Amniotic stem cell (primary cell): ENCODE measurements around the gene PHLDB2.

Source experiments
- DNase-seq: peaks from one replicate; lab custom pipeline; 2025; lab: John Stamatoyannopoulos, UW

The PHLDB2 gene

DNA sequence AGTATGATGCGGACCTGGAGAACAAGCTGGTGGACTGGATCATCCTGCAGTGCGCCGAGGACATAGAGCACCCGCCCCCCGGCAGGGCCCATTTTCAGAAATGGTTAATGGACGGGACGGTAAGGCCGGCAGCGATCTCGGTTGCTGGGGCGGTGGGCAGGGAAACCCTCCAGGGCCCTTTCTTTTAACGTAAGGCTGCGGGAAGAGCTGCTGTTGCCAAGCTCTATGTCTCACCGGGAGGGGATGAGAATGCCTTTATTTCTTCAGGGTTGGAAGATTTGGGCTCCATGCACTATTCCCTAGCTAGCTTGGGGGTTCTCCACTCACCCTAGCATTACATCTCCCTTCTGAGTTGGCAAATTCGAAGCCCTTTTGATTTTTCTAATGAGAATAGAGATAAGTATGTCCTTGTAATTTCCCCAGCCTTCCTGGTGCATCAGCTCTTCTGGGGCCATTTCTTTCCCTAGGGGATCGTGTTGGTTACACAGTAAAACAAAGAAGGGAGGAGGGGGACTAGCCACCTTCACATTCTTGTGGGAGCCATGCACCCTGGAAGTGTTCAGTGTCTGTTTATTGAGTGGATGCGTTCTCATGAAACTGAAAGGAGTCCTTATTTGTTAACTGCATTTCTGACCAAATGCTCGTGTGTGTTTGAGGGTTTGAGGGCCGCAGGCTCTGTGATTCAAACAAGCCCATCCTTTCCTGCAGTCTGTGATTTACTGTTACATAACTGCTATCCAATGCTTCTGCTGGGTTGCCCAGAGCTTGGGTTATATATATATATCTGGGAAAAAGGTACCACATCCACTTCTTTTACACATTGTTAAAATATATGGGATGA is 140.6 kb downstream of the PHLDB2 start:
- DNase-seq = no peak

DNA sequence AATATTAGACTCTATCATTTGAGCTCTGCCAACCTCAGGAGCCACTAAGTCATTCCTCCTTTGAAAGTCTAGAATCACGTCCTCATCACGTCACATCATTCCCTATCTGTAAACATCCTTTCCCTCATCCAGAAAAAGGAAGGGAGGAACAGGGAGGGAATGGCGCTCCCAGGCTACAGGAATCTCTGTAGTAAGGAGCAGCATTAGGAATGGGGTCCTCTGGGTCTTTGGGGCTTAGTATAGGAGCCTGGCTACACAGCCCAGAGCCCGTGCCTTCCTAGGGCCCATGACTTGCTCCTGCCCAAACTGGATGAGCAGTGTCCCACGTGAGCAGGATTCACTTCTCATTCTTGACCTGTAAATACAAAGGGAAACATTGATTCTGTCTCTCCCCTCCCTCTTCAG is 141.3 kb downstream of the PHLDB2 start:
- no peak for DNase-seq

DNA sequence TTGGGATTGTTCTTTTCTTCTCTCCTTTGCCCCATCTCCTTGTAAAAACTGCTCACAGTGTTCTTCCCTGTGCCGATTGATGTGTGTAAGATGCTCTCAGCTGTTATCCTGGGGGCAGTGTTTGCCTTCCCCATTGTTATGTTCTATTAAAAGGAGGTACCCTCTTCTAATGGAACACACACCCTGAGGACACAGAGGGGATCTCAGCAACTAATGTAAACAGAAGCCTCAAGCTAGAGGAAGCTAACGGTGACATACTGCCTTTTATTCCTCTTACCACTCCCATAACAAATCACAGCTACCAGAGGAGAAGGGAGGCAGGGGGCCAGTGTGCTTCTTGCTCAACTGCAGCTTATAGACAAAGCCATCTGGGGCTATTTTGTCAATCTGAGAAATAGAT is 141.9 kb downstream of the PHLDB2 start:
- no peak for DNase-seq

DNA sequence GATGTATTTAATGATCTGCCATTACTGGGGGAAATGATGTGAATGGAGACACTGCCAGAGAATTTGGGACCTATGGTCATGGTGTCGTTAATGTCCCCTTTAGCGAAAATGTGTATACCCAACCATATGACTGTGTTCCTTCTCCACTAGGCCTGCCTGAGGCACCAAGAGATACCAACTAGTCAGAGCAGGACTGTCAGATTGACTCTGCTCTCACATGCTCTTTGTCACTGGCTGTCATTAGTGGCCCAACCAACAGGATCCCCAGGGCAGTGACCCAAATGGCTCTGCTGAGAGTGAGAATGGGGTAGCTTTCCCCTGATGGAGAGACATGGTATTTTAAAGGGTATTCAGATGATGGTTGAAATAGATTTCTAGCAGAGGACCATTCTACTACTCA is 142.5 kb downstream of the PHLDB2 start:
- no peak for DNase-seq

DNA sequence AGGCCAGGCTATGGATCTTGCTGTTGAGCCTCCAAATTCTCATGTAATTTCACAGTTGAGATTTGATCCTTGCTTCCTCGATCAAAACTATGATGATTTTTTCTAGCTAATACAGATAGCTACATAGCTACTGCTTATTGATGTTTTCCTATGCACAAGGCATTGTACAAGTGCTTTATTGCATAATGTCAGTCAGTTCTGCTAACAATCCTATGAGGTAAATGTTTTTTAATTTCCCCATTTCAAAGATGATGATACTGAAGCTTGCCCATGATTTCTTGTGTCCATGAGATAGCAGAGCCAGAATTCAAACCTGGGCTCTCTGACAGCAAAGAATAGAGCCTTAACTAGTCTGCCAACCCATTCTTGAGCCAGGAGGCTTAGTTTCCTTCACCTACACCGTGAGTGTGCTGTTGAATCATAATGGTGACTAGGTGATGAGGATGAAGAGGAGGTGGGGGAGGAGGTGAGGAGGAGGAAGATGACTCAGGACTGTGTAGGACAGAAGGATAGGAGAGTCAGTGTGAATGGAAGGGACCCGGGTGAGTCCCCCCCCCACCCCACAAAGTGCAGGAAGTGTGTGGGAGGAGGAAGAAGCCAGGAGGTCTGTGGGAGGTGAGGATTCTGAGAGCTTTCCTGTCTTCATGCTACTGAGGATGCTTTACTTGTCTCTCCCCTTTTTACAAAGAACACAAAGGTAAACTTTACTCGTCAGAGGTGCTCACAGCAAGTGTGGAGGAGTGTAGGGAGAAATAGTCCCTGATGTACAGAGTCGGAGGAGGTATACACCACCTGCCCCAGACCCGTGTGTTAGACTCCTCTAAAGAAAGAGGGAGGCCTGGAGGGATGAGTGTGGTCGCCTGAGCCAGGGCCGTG is 143.3 kb downstream of the PHLDB2 start:
- DNase-seq = no peak

DNA sequence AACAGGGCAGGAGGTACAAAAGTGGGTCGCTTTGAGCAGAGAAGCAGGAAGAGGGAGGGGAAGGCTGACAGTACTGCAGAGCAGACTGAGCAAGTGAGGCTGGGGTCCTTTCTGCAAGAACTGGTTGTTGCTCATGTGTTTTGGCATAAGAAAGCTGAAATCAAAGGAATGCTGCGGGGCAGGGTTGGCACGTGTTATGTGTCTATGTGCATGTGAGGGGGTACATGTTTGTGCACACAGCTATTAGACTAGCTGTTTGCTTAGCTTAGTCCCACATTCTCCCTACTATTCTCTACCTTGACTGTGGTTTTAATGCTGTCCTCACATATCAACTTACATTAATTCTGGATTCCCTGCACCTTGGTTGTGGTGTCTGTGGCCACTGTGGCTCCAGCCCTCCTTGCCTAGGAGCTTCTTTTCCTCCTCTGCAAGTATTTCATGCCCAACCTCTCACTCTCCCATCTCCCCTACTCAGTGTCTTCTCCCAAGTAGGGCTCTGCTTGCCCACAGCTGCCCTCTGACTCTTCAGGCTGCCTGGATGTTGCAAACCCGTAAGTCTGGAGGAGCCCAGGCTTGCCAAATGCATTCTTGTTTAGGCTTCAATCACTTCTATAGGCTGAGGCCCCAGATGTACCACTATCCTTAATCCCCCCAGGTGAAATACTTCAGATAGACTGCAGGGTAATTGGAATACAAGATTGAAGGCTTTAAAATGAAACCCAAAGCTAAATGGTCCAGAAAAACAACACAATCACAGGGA is 144.4 kb downstream of the PHLDB2 start:
- DNase-seq = no peak

DNA sequence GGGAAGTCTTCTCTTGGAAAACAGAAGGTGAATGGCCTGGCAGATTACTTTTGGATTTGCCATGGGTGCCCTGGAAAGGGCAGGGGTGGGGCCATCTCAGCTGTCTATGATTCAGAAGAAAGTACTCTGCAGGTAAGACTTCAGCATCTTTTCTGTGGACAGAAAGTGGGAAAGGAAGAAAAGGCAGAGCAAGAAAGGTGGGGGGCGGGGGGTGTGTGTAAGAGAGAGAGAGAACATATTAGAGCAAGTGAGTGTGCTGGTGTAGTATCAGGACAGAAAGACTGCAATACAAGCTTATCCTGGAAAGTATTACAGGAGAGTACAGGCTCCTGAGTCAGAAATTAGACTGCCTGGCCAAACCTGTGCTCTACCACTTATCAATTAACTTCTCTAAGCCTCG is 145.1 kb downstream of the PHLDB2 start:
- DNase-seq = no peak

DNA sequence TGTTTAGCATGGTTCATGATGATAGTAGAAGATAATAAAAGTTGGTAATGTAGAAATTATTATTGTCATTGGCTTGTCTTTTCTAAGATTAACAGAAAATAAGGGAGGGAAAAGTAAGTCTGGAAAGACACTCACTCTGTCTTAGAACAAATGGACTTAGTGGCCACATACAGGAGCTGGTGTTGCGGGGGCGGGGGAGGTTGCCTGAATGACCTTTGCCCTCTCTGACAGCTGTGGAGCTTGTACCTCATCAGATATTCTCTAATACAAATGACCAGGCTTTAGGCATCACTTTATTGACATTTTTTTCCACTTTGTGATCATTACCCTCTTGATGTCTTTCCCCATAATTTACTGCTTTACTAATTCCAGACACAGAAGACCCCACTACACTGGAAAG is 145.6 kb downstream of the PHLDB2 start:
- DNase-seq = no peak

DNA sequence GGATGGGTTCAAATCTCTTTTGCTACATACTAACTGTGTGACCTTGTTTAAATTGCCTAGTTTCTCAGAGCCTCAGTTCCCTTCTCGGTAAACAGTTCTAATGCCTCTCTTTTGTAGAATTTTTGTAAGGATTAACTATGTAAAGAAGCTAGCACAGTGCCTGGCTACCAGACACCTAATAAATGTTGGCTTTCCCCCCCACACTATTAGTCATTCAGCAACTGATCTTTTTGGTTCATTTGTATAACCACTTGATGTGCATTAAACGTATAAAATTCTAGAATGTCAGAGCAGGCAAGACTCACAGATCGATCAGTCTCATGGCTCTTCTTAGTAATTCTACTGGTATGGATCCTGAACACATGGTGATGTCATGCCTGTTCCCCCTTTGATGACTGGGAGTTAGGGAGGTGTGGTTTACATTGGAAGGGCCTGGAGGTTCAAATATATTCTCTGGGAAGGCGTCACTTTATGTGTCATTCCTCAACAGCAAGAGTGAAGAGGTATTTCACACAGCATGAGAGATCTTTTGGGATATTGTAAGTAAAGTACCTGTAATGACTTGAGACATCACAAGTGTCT is 146.1 kb downstream of the PHLDB2 start:
- DNase-seq = no peak

DNA sequence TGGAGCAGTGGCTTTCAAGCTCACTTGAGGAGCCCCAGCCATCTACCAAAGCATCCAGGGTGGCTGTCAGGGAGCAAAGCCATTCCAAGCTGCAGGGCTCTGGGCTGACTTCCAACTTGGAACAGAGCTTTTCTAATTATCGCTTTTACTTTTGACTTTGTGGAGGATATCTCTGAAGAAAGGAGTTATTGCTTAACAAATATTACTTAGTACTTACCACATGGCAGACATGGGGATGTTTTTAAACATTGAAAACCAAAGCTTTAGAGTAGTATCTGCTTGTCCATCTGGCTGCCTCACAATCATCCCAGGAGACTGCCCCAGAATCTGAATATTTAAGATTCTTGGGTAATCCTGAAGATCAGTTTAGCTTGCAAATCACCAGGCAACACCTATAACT is 148.6 kb downstream of the PHLDB2 start:
- DNase-seq = no peak

DNA sequence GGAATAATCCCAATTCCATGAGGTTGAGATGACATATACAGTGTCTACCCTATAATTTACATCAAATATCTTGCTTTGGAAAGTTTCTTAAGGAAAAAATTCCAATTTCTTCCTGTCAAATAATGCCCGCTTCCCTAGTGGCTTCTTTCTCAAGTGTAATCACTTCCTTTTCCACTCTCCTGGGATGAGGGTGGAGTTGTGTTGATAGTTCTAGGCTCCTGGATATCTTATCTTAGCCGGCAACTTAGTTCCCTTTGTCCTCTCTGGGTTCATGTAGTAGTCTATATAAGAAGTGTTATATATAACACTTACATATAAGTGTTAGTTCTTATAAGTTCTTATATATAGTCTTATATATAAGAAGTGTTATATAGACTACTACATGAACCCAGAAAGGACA is 150.6 kb downstream of the PHLDB2 start:
- no peak for DNase-seq

DNA sequence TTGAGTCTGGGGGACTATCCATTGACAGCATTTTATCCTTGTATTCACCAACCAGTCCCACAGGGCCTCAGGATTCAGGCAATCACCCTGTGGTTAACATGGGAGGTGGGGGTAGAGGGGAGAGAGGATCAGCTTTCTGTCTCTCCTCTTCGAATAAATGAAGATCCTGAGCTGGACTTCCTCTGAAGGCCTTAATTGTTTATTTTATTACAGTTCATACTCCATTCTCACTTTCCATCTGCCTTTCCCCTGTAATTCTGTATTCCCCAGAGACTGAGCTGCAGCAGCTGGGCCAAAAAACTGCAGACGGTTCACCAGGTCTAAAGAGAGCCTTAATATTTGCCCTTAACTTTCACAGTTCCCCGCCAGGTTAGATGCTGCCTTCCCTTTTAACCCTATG is 151.6 kb downstream of the PHLDB2 start:
- DNase-seq = no peak

DNA sequence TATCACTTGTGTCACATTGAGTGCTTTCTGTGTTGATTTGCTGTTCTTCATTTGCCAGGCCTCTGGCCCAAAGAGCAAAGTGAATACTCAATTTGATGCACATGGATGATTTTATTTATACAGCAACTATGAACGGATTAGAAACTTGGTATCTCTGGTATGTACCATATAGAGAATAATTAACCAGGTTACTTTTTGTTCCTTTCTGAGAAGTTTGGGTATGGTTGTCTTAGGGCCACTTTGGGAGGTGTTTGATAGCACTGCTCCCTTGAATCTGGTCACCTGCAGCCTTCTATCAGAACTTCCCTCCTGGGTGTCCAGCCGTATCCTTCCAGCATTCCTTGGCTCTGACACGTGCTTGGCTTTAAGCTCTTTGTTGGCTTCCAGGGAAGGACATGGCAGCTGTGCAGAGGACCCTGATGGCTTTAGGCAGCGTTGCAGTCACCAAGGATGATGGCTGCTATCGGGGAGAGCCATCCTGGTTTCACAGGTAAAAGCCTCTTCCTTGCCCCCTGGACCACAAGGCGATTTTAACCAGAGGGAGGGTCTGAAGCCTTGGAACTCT is 152.4 kb downstream of the PHLDB2 start:
- no peak for DNase-seq

DNA sequence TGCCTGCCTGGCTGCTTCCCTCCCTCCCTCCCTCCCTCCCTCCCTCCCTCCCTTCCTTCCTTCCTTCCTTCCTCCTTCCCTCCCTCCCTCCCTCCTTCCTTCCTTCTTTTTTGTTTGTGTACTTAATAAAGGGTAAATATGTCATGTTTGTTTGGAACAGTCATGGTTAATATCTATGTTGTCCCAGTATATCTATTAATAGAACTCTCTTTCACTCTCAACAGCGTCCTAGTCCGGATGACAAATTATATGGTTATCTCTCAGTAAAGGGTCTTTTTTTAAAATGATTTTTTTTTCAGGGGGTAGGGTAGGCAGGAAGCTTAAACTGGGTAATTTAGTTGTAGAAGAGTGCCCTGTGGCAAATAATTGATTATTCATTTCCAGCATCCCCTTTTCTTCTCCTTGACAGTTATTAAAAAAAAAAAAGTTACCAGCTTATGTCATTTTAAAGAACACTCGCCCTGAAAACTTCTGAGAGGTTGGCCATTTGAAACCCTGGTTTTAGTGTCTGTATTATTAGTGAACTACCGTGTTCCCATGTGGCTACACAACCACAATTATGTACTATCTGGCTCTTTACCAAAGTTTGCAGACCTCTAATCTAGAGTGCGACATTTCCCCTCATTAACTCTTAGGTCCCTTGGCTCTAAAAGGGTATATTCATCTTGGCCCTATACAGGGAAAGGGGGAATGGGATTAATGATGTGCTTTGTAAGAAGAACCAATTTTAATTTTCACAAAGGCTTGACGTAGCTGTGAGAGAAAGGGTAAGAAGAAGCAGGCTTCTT is 153.3 kb downstream of the PHLDB2 start:
- no peak for DNase-seq

DNA sequence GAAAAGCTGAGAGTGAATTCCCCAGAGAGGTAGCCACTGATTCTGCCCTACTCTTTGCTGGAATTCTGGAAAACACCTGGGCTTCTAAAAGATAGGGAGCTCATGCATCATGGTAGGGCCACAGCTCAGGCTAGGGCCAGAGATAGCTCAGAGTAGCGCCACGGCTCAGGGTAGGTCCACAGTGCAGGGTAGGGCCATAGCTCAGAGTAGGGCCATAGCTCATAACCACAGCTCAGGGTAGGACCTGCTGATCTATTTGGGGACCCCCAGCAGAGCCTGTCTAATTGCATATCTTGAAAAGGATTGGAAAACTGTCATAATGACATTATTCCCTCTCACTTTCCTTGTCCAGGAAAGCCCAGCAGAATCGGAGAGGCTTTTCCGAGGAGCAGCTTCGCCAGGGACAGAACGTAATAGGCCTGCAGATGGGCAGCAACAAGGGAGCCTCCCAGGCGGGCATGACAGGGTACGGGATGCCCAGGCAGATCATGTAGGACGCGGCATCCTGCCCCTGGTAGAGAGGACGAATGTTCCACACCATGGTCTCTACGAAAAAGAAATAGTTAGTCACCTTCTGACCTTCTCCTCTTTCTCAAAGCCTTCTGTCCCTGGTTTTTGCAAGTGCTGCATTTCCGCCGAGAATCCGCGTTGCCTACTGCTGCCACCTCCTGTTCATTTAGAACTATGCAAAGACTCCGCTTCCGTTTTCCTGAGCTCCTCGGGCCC is 154.2 kb downstream of the PHLDB2 start:
- DNase-seq = peak; percentile 71

DNA sequence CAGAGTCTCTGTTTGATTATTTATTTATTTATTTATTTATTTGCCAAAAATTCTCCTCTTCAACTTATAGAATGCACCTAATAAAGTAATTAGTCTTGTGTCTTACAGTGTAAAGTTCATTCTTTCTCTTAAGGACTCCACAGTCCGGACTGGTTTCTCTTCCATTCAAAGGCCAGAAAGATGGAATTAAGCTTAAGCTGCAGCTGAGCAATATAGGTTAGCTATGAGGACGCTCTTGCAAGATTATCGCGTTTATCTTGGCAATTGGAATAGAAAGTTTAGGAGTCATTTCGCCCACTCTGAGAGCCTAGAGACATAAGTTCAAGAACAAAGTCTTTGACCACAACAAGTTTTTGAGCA is 154.7 kb downstream of the PHLDB2 start:
- no peak for DNase-seq

DNA sequence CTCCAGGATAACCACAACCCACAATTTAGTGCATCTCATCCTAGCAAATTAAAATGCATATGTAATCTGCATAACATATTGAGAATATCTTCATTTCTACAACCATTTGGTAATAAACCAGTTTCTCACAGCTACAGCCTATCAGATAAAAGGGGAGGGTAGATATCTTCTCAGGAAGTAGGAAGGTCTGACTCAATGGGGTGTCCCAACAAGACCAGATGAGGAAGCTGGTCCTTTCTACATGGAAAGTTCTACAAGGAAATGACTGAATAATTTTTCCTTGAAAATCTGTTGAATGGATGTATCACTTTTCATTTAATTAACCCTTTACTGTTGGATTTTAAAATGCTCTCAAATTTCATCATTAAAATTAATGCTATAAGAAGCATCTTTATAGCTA is 158.0 kb downstream of the PHLDB2 start:
- DNase-seq = no peak

DNA sequence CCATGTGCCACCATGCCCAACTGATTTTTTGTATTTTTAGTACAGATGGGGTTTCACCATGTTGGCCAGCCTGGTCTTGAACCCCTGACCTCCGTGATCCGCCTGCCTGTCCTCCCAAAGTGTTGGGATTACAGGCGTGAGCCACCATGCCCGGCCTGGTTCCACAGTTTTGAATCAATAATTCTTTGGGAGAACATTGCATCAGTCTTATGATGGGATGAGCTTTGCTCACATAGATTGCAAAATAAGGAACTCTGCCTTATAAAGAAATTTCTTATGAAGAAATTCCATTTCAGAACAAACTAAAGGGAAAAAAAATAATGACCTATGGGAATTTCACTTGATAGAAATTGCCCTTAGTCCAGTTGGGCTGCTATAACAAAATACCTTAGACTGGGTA is 159.6 kb downstream of the PHLDB2 start:
- no peak for DNase-seq

DNA sequence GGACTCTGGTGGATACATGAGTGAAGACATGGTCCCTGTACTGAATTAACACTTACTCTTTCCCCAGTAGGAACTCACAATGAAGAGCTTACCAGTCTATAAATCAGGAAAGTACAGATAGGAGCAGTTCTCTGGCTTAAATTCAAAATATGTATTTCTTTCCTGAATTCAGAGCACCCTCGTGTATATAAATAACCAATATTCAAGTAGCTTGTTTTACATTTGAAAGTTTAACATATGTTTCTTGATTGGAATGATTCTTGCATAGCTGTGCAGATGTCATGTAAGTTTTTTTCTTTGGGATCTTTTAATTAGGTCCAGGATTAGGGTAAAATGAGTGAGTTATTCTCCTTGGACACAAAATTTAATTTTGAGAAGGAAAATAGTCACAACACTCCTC is 160.7 kb downstream of the PHLDB2 start:
- no peak for DNase-seq

DNA sequence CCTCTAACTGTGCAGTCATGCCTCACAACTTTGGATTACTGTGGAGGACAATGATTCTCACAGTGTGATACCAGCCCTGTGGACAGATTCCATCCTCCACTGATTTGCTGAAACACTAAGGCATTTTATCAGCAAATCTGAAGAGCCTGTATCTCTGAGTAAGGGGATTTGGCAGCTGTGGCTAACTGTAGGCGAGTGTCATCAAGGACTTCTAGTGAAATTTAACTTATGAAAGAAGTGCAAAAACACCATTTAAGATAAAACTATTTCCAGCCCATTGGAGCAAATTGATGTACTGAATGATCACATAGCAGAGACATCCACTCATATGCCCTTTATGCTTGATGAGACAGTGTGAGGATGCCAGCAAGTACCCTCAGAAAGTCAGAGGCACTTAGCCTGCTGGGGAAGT is 161.6 kb downstream of the PHLDB2 start:
- no peak for DNase-seq
